KMS-11 (cell line): ENCODE data around the gene ACTL7B.
"Not testable (repeated sequence)": the region's sequence is repeated elsewhere in the genome, so short reads cannot be mapped to it uniquely, and the experiment has no call there.

ENCODE experiments used
- H2AFZ ChIP-seq: fragments of 200-600 bp; sonication (generic); 2 replicates; pipeline ENCODE4 v1.6.1; 2016; ENCODE audit warnings: antibody characterized with exemption, mixed run types, low read depth
- H3K27ac ChIP-seq: fragments of 200-600 bp; sonication (generic); 2 replicates; pipeline ENCODE4 v1.6.1; 2016; ENCODE audit warnings: mild to moderate bottlenecking, mixed run types
- H3K27me3 ChIP-seq: fragments of 200-600 bp; sonication (generic); 2 replicates; pipeline ENCODE4 v1.6.1; 2017; ENCODE audit warnings: mild to moderate bottlenecking, low read depth, mixed run types, moderate library complexity; ENCODE audit not compliant: insufficient read depth
- H3K36me3 ChIP-seq: fragments of 200-600 bp; sonication (generic); 2 replicates; pipeline ENCODE4 v1.6.1; 2017; ENCODE audit warnings: mild to moderate bottlenecking, mixed run types; ENCODE audit not compliant: insufficient read depth
- H3K4me1 ChIP-seq: fragments of 200-600 bp; sonication (generic); 2 replicates; pipeline ENCODE4 v1.6.1; 2016; ENCODE audit warnings: mild to moderate bottlenecking, low read depth, mixed run types; ENCODE audit not compliant: poor library complexity, severe bottlenecking
- H3K4me2 ChIP-seq: fragments of 200-600 bp; sonication (generic); 2 replicates; pipeline ENCODE4 v1.7.0; 2016; ENCODE audit warnings: mild to moderate bottlenecking, mixed run types
- H3K4me3 ChIP-seq: fragments of 200-600 bp; sonication (generic); IDR thresholded peaks from 2 replicates; pipeline ENCODE4 v1.6.1; 2017; ENCODE audit warnings: low read depth, low read length, mixed read lengths; ENCODE audit not compliant: insufficient read depth
- H3K79me2 ChIP-seq: fragments of 200-600 bp; sonication (generic); 2 replicates; pipeline ENCODE4 v1.6.1; 2016; ENCODE audit warnings: low read depth, mixed run types; ENCODE audit not compliant: insufficient read depth
- H3K9ac ChIP-seq: fragments of 200-600 bp; sonication (generic); 2 replicates; pipeline ENCODE4 v1.6.1; 2016; ENCODE audit warnings: mild to moderate bottlenecking, mixed run types
- H4K20me1 ChIP-seq: fragments of 200-600 bp; sonication (generic); 2 replicates; pipeline ENCODE4 v1.6.1; 2016; ENCODE audit warnings: mild to moderate bottlenecking, mixed run types; ENCODE audit not compliant: insufficient read depth
- TF ChIP-seq, protein P1 (sequence below): fragments of 200-600 bp; sonication (generic); conservative IDR thresholded peaks from 2 replicates; pipeline ENCODE4 v1.6.1; 2017; ENCODE audit warnings: low read depth, mild to moderate bottlenecking, antibody characterized with exemption, low read length, moderate library complexity, mixed read lengths

Gene ACTL7B

DNA sequence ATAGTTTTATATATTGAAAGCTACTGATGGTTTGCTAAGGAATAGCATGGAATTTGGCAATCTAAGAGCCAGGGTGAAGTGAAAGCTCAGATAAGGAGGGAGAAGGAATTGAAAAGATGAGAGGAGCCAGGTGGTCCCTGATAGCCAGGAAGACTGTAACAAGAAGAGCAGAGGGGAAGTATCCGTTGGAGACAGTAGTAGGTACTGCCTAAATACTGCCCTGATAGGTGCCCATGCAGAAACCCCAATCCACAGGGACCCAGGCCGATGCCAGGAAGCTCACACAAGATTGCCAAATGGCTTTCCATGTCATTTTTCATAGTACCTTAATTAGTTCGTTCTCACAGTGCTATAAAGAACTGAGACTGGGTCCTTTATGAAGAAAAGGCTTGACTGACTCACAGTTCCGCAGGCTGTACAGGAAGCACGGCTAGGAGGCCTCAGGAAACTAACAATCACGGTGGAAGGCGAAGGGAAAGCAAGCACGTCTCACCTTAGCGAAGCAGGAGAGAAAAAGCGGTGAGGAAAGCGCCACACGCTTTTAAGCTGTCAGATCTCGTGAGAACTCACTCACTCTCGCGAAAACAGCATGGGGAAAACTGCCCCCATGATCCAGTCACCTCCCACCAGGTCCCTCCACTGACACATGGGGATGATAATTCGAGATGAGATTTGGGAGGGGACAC is 13.0 kb downstream of the ACTL7B start:
- H3K4me1 ChIP-seq = no peaks in the 10 kb centered on the region
- H3K4me2 ChIP-seq = no peak overlapping the region
- no peaks in the 10 kb centered on the region for H4K20me1 ChIP-seq
- no peaks in the 10 kb centered on the region for H3K27me3 ChIP-seq
- no peak overlapping the region for H2AFZ ChIP-seq
- H3K4me3 ChIP-seq = no peak overlapping the region
- no peaks in the 10 kb centered on the region for H3K79me2 ChIP-seq
- H3K9ac ChIP-seq = no peak overlapping the region
- TF ChIP-seq, protein P1, sequence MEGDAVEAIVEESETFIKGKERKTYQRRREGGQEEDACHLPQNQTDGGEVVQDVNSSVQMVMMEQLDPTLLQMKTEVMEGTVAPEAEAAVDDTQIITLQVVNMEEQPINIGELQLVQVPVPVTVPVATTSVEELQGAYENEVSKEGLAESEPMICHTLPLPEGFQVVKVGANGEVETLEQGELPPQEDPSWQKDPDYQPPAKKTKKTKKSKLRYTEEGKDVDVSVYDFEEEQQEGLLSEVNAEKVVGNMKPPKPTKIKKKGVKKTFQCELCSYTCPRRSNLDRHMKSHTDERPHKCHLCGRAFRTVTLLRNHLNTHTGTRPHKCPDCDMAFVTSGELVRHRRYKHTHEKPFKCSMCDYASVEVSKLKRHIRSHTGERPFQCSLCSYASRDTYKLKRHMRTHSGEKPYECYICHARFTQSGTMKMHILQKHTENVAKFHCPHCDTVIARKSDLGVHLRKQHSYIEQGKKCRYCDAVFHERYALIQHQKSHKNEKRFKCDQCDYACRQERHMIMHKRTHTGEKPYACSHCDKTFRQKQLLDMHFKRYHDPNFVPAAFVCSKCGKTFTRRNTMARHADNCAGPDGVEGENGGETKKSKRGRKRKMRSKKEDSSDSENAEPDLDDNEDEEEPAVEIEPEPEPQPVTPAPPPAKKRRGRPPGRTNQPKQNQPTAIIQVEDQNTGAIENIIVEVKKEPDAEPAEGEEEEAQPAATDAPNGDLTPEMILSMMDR = no peak
- no peaks in the 10 kb centered on the region for H3K36me3 ChIP-seq
- no peak overlapping the region for H3K27ac ChIP-seq

GRCh38 chr9:108839561-108839960 is 16.2 kb downstream of the ACTL7B start:
- H3K4me2 ChIP-seq, H3K4me3 ChIP-seq, H3K4me1 ChIP-seq, H2AFZ ChIP-seq, H3K9ac ChIP-seq, H3K27ac ChIP-seq, H3K27me3 ChIP-seq, H3K79me2 ChIP-seq, H4K20me1 ChIP-seq, H3K36me3 ChIP-seq: not testable (repeated sequence)

GRCh38 chr9:108838017-108838416 is 17.8 kb downstream of the ACTL7B start:
- H3K9ac ChIP-seq = no peak overlapping the region
- H3K79me2 ChIP-seq = no peaks in the 10 kb centered on the region
- H3K4me1 ChIP-seq = no peaks in the 10 kb centered on the region
- TF ChIP-seq, protein P1 = no peak
- H3K36me3 ChIP-seq = no peaks in the 10 kb centered on the region
- no peak overlapping the region for H3K27ac ChIP-seq
- no peaks in the 10 kb centered on the region for H4K20me1 ChIP-seq
- no peaks in the 10 kb centered on the region for H3K27me3 ChIP-seq
- no peak overlapping the region for H3K4me2 ChIP-seq
- H2AFZ ChIP-seq = no peak overlapping the region
- H3K4me3 ChIP-seq = no peak overlapping the region

- Histone ChIP-seq H3K27me3 (no peaks in the 10 kb centered on the region), H3K4me3 (no peak overlapping the region), H3K79me2 (no peaks in the 10 kb centered on the region), H3K4me1 (no peaks in the 10 kb centered on the region), H2AFZ (no peak overlapping the region), H3K27ac (no peak overlapping the region), H4K20me1 (no peaks in the 10 kb centered on the region), H3K4me2 (no peak overlapping the region), H3K9ac (no peak overlapping the region), H3K36me3 (no peaks in the 10 kb centered on the region)
- TF ChIP-seq, protein P1 = no peak
Observed at GRCh38 chr9:108837530-108837929, 18.3 kb downstream of the ACTL7B start.

DNA sequence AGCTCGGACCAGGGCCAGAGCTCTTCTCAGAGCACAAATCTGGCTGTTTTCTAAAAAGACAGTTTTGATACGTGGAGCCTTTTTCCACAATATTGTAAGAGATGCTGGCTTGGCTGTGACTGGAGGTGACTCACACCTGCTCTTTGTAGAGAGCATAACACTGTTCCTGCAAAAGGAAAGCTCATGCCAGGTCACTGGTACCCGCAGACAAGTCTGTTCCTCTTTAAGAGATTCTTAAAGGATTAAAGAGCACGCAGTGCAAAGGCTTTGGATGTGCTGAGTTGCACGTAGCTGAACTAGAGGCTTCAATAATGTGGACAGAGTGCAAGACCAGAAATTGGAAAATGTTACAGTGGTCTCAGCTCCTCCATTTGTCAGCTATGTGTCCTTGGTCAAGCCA is 19.0 kb downstream of the ACTL7B start:
- H3K36me3 ChIP-seq = no peaks in the 10 kb centered on the region
- H3K9ac ChIP-seq = no peak overlapping the region
- H2AFZ ChIP-seq = no peak overlapping the region
- no peaks in the 10 kb centered on the region for H3K27me3 ChIP-seq
- no peak overlapping the region for H3K4me3 ChIP-seq
- no peak overlapping the region for H3K27ac ChIP-seq
- H3K4me2 ChIP-seq = no peak overlapping the region
- no peaks in the 10 kb centered on the region for H4K20me1 ChIP-seq
- TF ChIP-seq, protein P1 = no peak
- no peaks in the 10 kb centered on the region for H3K79me2 ChIP-seq
- no peaks in the 10 kb centered on the region for H3K4me1 ChIP-seq
